GM12878 (cell line): ENCODE data around the gene CDCA7L. TPM values are rescaled to one million over a fixed set of nuclear protein-coding genes. Genes with fewer than 3 reads are reported as not detected.
A peak's percentile ranks its signal among the peaks of the same experiment; 100 is the strongest.

Source experiments
- BACH1 ChIP-seq: fragments of 450-650 bp; IDR thresholded peaks from 2 replicates; pipeline ENCODE4 v1.6.1; 2017; ENCODE audit warnings: mild to moderate bottlenecking, borderline replicate concordance
- BHLHE40 ChIP-seq, 2 experiments: fragments of 450-650 bp in 1 of 2; IDR thresholded peaks; 2 replicates each; pipeline ENCODE4 v1.6.1; 2011 to 2017; ENCODE audit warnings: low read depth in 2 of 2, borderline replicate concordance in 1 of 2, improper control_type of control experiment in 1 of 2, low read length in 1 of 2, mild to moderate bottlenecking in 1 of 2
- BRCA1 ChIP-seq: IDR thresholded peaks from 2 replicates; pipeline ENCODE4 v1.6.1; 2011; ENCODE audit warnings: low read depth, low read length, improper control_type of control experiment
- CBX5 ChIP-seq: sonication (generic); IDR thresholded peaks from 2 replicates; pipeline ENCODE4 v1.6.1; 2016; ENCODE audit warnings: low read depth, moderate library complexity, mild to moderate bottlenecking, inconsistent platforms
- ETV6 ChIP-seq, 2 experiments: fragments of 450-650 bp in 1 of 2; IDR thresholded peaks in 1 of 2; conservative IDR thresholded peaks in 1 of 2; 2 replicates each; pipeline ENCODE4 v1.6.1; 2014; ENCODE audit warnings: antibody characterized with exemption in 1 of 2, borderline replicate concordance in 1 of 2, low read depth in 1 of 2, mild to moderate bottlenecking in 1 of 2, moderate library complexity in 1 of 2
- HDAC6 ChIP-seq: fragments of 200-600 bp; sonication (generic); IDR thresholded peaks from one replicate; pipeline ENCODE4 v1.8.0; 2017; ENCODE audit warnings: antibody characterized with exemption; ENCODE audit not compliant: unreplicated experiment
- IKZF1 ChIP-seq: fragments of 450-650 bp; conservative IDR thresholded peaks from 2 replicates; pipeline ENCODE4 v1.6.1; 2017; ENCODE audit warnings: antibody characterized with exemption, mild to moderate bottlenecking
- JUND ChIP-seq: IDR thresholded peaks from 2 replicates; pipeline ENCODE4 v1.6.1; 2012; ENCODE audit warnings: low read depth, mild to moderate bottlenecking, low read length, improper control_type of control experiment, moderate library complexity
- KAT2A ChIP-seq: conservative IDR thresholded peaks from 2 replicates; pipeline ENCODE4 v1.6.1; 2011; ENCODE audit warnings: low read depth, low read length; ENCODE audit not compliant: control insufficient read depth
- MYC ChIP-seq: IDR thresholded peaks from 2 replicates; pipeline ENCODE4 v1.6.1; 2011; ENCODE audit warnings: mild to moderate bottlenecking, low read length, moderate library complexity, inconsistent platforms; ENCODE audit not compliant: insufficient read depth, insufficient replicate concordance, insufficient read length, severe bottlenecking
- POLR2AphosphoS5 ChIP-seq: IDR thresholded peaks from 2 replicates; pipeline ENCODE4 v1.6.1; 2011; ENCODE audit warnings: mild to moderate bottlenecking, low read length, inconsistent platforms
- RBBP5 ChIP-seq: fragments of 200-600 bp; sonication (generic); conservative IDR thresholded peaks from 2 replicates; pipeline ENCODE4 v1.6.1; 2016
- RELA ChIP-seq: fragments of 450-650 bp; IDR thresholded peaks from 2 replicates; pipeline ENCODE4 v1.8.0; 2014; ENCODE audit warnings: borderline replicate concordance; ENCODE audit not compliant: partially characterized antibody
- SREBF1 ChIP-seq: IDR thresholded peaks from 2 replicates; pipeline ENCODE4 v1.6.1; 2012; ENCODE audit warnings: mild to moderate bottlenecking, low read length
- STAT1 ChIP-seq: fragments of 450-650 bp; conservative IDR thresholded peaks from 2 replicates; pipeline ENCODE4 v1.6.1; 2014; ENCODE audit warnings: antibody characterized with exemption, mild to moderate bottlenecking
- TCF12 ChIP-seq: IDR thresholded peaks from 2 replicates; pipeline ENCODE4 v1.6.1; 2011; ENCODE audit warnings: low read depth, mild to moderate bottlenecking, low read length
- YBX1 ChIP-seq: fragments of 450-650 bp; IDR thresholded peaks from 2 replicates; pipeline ENCODE4 v1.6.1; 2016; ENCODE audit warnings: antibody characterized with exemption
- ZNF207 ChIP-seq: fragments of 450-650 bp; IDR thresholded peaks from 2 replicates; pipeline ENCODE4 v1.6.1; 2014; ENCODE audit warnings: antibody characterized with exemption, mild to moderate bottlenecking, borderline replicate concordance
- ZNF622 ChIP-seq: fragments of 450-650 bp; IDR thresholded peaks from 2 replicates; pipeline ENCODE4 v1.6.1; 2017; ENCODE audit warnings: mild to moderate bottlenecking, inconsistent platforms
- polyA plus RNA-seq, 11 experiments: library from polyadenylated mRNA; depleted of rRNA in 4 of 11; unstranded in 6 of 11; stranded (reverse) in 5 of 11; fragments of >200 nt; fragmentation: Nextera tagmentation in 4 of 11; fragmentation: Illumina TruSeq in 1 of 11; extraction: Ambion mirVana in 4 of 11; extraction: Trizol in 1 of 11; gene quantifications; 1 replicate in 1 of 11; 2 replicates in 10 of 11; pipeline versions ENCODE4 v1.2.1 to v1.2.3, GENCODE V29; 2011 to 2016; ENCODE audit warnings: inconsistent platforms in 2 of 11, missing spikeins in 2 of 11, low read depth in 1 of 11
- total RNA-seq, 4 experiments: library from RNA; depleted of rRNA in 3 of 4; stranded (reverse); fragments of >200 nt in 3 of 4; fragmentation: Illumina TruSeq in 1 of 4; extraction: Trizol in 1 of 4; gene quantifications; 2 replicates each; pipeline versions ENCODE4 v1.2.1 to v1.2.3, GENCODE V29; 2013 to 2021
- TF ChIP-seq, protein P1 (sequence below): fragments of 450-650 bp; IDR thresholded peaks from 2 replicates; pipeline ENCODE4 v1.6.1; 2016; ENCODE audit warnings: mild to moderate bottlenecking, moderate library complexity, borderline replicate concordance
- TF ChIP-seq, protein P2 (sequence below): fragments of 450-650 bp; IDR thresholded peaks from 2 replicates; pipeline ENCODE4 v1.6.1; 2017; ENCODE audit warnings: borderline replicate concordance
- TF ChIP-seq, protein P3 (sequence below), 3 experiments: IDR thresholded peaks in 2 of 3; conservative IDR thresholded peaks in 1 of 3; 2 replicates each; pipeline ENCODE4 v1.5.1; 2011; ENCODE audit warnings: low read depth in 3 of 3, low read length in 3 of 3, mild to moderate bottlenecking in 3 of 3, control low read depth in 2 of 3, moderate library complexity in 2 of 3, inconsistent platforms in 1 of 3, mixed read lengths in 1 of 3; ENCODE audit not compliant: control insufficient read depth in 2 of 3, insufficient read depth in 1 of 3; ENCODE audit errors: extremely low read depth in 1 of 3

CDCA7L gene
- total and polyA plus RNA-seq, 10 of the 15 experiments (the other 5 are each of a cell fraction or from before 2014, with no cell fraction given) = 30.3 to 92.2 (median 68.5) TPM

DNA sequence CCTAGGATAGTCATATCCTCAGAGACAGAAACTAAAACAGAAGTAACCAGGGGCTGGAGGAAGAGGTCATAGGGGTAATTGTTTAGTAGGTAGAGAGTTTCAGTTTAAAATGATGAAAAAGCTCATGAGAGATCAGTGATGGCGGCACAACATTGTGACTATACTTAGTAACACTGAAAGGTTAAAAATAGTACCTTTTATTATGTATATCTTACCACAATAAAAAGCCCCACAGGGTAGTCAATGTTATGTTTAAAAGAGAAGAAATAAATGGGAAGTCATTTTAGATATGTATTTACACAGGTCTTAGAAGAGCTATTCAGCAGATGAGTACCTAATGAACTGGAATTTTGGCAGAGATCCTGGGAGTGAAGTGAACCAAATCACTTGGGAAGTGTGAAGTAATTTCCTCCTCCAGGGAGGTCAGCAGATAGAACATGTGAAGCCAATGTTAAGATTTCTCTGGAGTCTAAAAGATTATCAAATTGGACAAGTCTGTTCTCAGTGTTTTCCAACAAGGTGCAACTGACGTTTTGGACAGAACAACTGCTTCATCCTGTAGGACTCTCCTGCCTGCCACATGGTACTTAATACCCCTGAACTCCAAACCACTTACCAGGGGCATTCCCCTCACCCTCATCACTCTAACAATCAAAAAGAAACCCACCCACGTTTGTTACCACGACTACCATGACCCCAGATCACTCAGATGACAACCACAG lies 6.4 kb downstream of the CDCA7L start (continued):
- TF ChIP-seq, protein P1, sequence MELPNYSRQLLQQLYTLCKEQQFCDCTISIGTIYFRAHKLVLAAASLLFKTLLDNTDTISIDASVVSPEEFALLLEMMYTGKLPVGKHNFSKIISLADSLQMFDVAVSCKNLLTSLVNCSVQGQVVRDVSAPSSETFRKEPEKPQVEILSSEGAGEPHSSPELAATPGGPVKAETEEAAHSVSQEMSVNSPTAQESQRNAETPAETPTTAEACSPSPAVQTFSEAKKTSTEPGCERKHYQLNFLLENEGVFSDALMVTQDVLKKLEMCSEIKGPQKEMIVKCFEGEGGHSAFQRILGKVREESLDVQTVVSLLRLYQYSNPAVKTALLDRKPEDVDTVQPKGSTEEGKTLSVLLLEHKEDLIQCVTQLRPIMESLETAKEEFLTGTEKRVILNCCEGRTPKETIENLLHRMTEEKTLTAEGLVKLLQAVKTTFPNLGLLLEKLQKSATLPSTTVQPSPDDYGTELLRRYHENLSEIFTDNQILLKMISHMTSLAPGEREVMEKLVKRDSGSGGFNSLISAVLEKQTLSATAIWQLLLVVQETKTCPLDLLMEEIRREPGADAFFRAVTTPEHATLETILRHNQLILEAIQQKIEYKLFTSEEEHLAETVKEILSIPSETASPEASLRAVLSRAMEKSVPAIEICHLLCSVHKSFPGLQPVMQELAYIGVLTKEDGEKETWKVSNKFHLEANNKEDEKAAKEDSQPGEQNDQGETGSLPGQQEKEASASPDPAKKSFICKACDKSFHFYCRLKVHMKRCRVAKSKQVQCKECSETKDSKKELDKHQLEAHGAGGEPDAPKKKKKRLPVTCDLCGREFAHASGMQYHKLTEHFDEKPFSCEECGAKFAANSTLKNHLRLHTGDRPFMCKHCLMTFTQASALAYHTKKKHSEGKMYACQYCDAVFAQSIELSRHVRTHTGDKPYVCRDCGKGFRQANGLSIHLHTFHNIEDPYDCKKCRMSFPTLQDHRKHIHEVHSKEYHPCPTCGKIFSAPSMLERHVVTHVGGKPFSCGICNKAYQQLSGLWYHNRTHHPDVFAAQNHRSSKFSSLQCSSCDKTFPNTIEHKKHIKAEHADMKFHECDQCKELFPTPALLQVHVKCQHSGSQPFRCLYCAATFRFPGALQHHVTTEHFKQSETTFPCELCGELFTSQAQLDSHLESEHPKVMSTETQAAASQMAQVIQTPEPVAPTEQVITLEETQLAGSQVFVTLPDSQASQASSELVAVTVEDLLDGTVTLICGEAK = no peak; the same call in 1 of the 2 replicates
- TF ChIP-seq YBX1 (no peak), ETV6 (conservative IDR thresholded peaks at IDR 0.05 in 1 of 2, IDR thresholded peaks at IDR 0.05 in 1 of 2; ENCODE audit: borderline replicate concordance in 1 of 2, low read depth in 1 of 2) (peak in 1 of 2 experiments; percentile 76; a peak in 2 of 4 replicates), STAT1 (no peak), IKZF1 (peak; percentile 89), JUND (peak; percentile 81; the same call in 1 of the 2 replicates), BACH1 (0 out of 2 replicates have a peak, but pooled peaks have one; percentile 54), TCF12 (0 out of 2 replicates have a peak, but pooled peaks have one; percentile 56), RELA (no peak), ZNF207 (no peak), SREBF1 (no peak), CBX5 (0 out of 2 replicates have a peak, but pooled peaks have one; percentile 59), HDAC6 (no peak), POLR2AphosphoS5 (no peak), MYC (no peak), BRCA1 (no peak), RBBP5 (peak; percentile 67; the same call in 1 of the 2 replicates), ZNF622 (no peak), KAT2A (no peak), BHLHE40 (IDR thresholded peaks at IDR 0.05; ENCODE audit: borderline replicate concordance in 1 of 2, low read depth in 2 of 2, low read length in 1 of 2) (peak; percentile 59 to 76)
- TF ChIP-seq, protein P2, sequence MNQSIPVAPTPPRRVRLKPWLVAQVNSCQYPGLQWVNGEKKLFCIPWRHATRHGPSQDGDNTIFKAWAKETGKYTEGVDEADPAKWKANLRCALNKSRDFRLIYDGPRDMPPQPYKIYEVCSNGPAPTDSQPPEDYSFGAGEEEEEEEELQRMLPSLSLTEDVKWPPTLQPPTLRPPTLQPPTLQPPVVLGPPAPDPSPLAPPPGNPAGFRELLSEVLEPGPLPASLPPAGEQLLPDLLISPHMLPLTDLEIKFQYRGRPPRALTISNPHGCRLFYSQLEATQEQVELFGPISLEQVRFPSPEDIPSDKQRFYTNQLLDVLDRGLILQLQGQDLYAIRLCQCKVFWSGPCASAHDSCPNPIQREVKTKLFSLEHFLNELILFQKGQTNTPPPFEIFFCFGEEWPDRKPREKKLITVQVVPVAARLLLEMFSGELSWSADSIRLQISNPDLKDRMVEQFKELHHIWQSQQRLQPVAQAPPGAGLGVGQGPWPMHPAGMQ = no peak
- TF ChIP-seq, protein P3, sequence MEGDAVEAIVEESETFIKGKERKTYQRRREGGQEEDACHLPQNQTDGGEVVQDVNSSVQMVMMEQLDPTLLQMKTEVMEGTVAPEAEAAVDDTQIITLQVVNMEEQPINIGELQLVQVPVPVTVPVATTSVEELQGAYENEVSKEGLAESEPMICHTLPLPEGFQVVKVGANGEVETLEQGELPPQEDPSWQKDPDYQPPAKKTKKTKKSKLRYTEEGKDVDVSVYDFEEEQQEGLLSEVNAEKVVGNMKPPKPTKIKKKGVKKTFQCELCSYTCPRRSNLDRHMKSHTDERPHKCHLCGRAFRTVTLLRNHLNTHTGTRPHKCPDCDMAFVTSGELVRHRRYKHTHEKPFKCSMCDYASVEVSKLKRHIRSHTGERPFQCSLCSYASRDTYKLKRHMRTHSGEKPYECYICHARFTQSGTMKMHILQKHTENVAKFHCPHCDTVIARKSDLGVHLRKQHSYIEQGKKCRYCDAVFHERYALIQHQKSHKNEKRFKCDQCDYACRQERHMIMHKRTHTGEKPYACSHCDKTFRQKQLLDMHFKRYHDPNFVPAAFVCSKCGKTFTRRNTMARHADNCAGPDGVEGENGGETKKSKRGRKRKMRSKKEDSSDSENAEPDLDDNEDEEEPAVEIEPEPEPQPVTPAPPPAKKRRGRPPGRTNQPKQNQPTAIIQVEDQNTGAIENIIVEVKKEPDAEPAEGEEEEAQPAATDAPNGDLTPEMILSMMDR (IDR thresholded peaks at IDR 0.05 in 2 of 3, conservative IDR thresholded peaks at IDR 0.05 in 1 of 3; ENCODE audit: control insufficient read depth in 2 of 3, extremely low read depth in 1 of 3, insufficient read depth in 1 of 3, low read depth in 3 of 3, low read length in 3 of 3) = no peak
